CD4-positive, alpha-beta memory T cell (primary cell): ENCODE data around the gene SIGLEC11. TPM values are rescaled to one million over a fixed set of nuclear protein-coding genes. Genes with fewer than 3 reads are reported as not detected.

Experiments used
- CTCF ChIA-PET: fragments of 350-600 bp; sonication (Branson Sonifier 250); formaldehyde crosslinking; loops from one replicate; lab custom pipeline; 2021; ENCODE audit warnings: inconsistent platforms; ENCODE audit not compliant: partially characterized antibody; lab: Charles Lee
- POLR2A ChIA-PET: fragments of 350-600 bp; sonication (Branson Sonifier 250); formaldehyde crosslinking; loops from one replicate; lab custom pipeline; 2021; ENCODE audit not compliant: partially characterized antibody; lab: Charles Lee
- DNase-seq, 5 donors: peaks; one replicate each; pipeline versions ENCODE4 v3.0.0 to v3.0.0-alpha.2; 2020 to 2022; ENCODE audit warnings: mixed read lengths in 1 of 5
- H3K27ac ChIP-seq: one replicate; pipeline ENCODE4 v1.7.0; 2013; ENCODE audit warnings: low read depth, low read length
- H3K27me3 ChIP-seq: 2 replicates; pipeline ENCODE4 v1.7.0; 2013; ENCODE audit warnings: mild to moderate bottlenecking, low read length, moderate library complexity; ENCODE audit not compliant: insufficient read depth
- H3K36me3 ChIP-seq: 2 replicates; pipeline ENCODE4 v1.7.0; 2013; ENCODE audit warnings: mild to moderate bottlenecking, low read length, moderate library complexity; ENCODE audit not compliant: insufficient read depth
- H3K4me1 ChIP-seq: 2 replicates; pipeline ENCODE4 v1.7.0; 2013; ENCODE audit warnings: mild to moderate bottlenecking, low read length, moderate library complexity; ENCODE audit not compliant: insufficient read depth
- H3K4me3 ChIP-seq, 2 donors: one replicate each; pipeline ENCODE4 v1.7.0; 2013; ENCODE audit warnings: low read length in 2 of 2, mild to moderate bottlenecking in 1 of 2
- H3K9me3 ChIP-seq, 2 donors: one replicate each; pipeline ENCODE4 v1.7.0; 2013; ENCODE audit warnings: low read length in 2 of 2, control low read depth in 1 of 2; ENCODE audit not compliant: control insufficient read depth in 1 of 2
- H3K27ac Mint-ChIP-seq, 7 donors: one replicate each; pipeline ENCODE4 v1.8.0; 2020 to 2021; ENCODE audit warnings: mixed read lengths in 7 of 7, mild to moderate bottlenecking in 6 of 7, inconsistent platforms in 3 of 7, moderate library complexity in 3 of 7
- H3K27me3 Mint-ChIP-seq, 2 donors: one replicate each; pipeline ENCODE4 v1.8.0; 2020 to 2021; ENCODE audit warnings: mixed read lengths in 2 of 2
- H3K36me3 Mint-ChIP-seq, 2 donors: one replicate each; pipeline ENCODE4 v1.8.0; 2020 to 2021; ENCODE audit warnings: mixed read lengths in 2 of 2, inconsistent platforms in 1 of 2, mild to moderate bottlenecking in 1 of 2
- H3K4me1 Mint-ChIP-seq, 4 donors: one replicate each; pipeline ENCODE4 v1.8.0; 2020 to 2021; ENCODE audit warnings: mixed read lengths in 4 of 4, mild to moderate bottlenecking in 1 of 4
- H3K4me3 Mint-ChIP-seq, 8 donors: one replicate each; pipeline ENCODE4 v1.8.0; 2020 to 2021; ENCODE audit warnings: mixed read lengths in 8 of 8, mild to moderate bottlenecking in 7 of 8, moderate library complexity in 6 of 8, inconsistent platforms in 3 of 8
- H3K9me3 Mint-ChIP-seq, 8 donors: one replicate each; pipeline ENCODE4 v1.8.0; 2020 to 2021; ENCODE audit warnings: mixed read lengths in 8 of 8, mild to moderate bottlenecking in 5 of 8, inconsistent platforms in 3 of 8, moderate library complexity in 1 of 8
- intact Hi-C: fragments of 100-400 bp; cut with micrococcal nuclease; formaldehyde crosslinking; loops from one replicate; pipeline ENCODE4 v1.15.1; 2023
- polyA plus RNA-seq, 2 donors: library from polyadenylated mRNA; unstranded; fragments of 300-500 nt; fragmentation: Illumina TruSeq; gene quantifications; one replicate each; pipeline ENCODE4 v1.2.3, GENCODE V29; 2021
- total RNA-seq, 2 experiments: library from RNA; stranded (reverse); gene quantifications; one replicate each; pipeline ENCODE4 v1.2.3, GENCODE V29; 2021

The SIGLEC11 gene
- total and polyA plus RNA-seq, 4 experiments from 2014 or later, result not detected

- ChIA-PET CTCF (interaction anchor here (1.6 to 2.0 kb wide), 2 partner anchors 10 to 66 kb away, joined by 4 to 5 read pairs; no protein-coding TSS in a partner anchor), POLR2A (interaction anchor here (0.5 kb wide), 1 partner anchor 146 kb away, joined by 5 read pairs; no protein-coding TSS in a partner anchor)
- H3K36me3 ChIP-seq, result peaks cover 77% of the 10 kb centered on the region
- H3K4me1 ChIP-seq, result peaks cover 17% of the 10 kb centered on the region
- Mint-ChIP-seq H3K36me3 (peaks cover 46 to 81% of the 10 kb centered on the region in 2 donors), H3K4me1 (peaks cover 7 to 21% (median 11%) of the 10 kb centered on the region in 4 donors), H3K27me3 (no peaks in the 10 kb centered on the region), H3K27ac (no peak overlapping the region), H3K4me3 (no peak overlapping the region), H3K9me3 (no peaks in the 10 kb centered on the region)
- H3K4me3 ChIP-seq, result no peak overlapping the region
- no peaks in the 10 kb centered on the region for H3K9me3 ChIP-seq
- intact Hi-C loops, result no loop called here
- H3K27ac ChIP-seq, result no peak overlapping the region
- H3K27me3 ChIP-seq, result no peaks in the 10 kb centered on the region
- no peak for DNase-seq
Observed at GRCh38 chr19:50003254-50003788, 42.3 kb upstream of the SIGLEC11 start.

GRCh38 chr19:50002386-50002960, 41.5 kb upstream of the SIGLEC11 start:
- Histone ChIP-seq H3K27me3 (no peaks in the 10 kb centered on the region), H3K36me3 (peaks cover 74% of the 10 kb centered on the region), H3K4me1 (peaks cover 17% of the 10 kb centered on the region), H3K9me3 (no peaks in the 10 kb centered on the region), H3K4me3 (no peak overlapping the region), H3K27ac (no peak overlapping the region)
- CTCF ChIA-PET, result interaction anchor here (1.1 to 2.0 kb wide), 3 partner anchors 9 to 19 kb away, joined by 4 to 5 read pairs (median 4); no protein-coding TSS in a partner anchor
- H3K4me1 Mint-ChIP-seq, result peaks cover 10 to 21% (median 12%) of the 10 kb centered on the region in 4 donors
- intact Hi-C loops, result no loop called here
- H3K27me3 Mint-ChIP-seq, result no peaks in the 10 kb centered on the region
- H3K9me3 Mint-ChIP-seq, result no peaks in the 10 kb centered on the region
- H3K27ac Mint-ChIP-seq, result peak overlapping the region in 2 of 7 donors; percentile 52 to 55
- H3K4me3 Mint-ChIP-seq, result no peak overlapping the region
- peaks cover 42 to 81% of the 10 kb centered on the region in 2 donors for H3K36me3 Mint-ChIP-seq
- DNase-seq, result no peak
- POLR2A ChIA-PET, result no interaction called here

- peaks cover 10 to 15% (median 12%) of the 10 kb centered on the region in 4 donors for H3K4me1 Mint-ChIP-seq
- no peaks in the 10 kb centered on the region for H3K9me3 Mint-ChIP-seq
- H3K9me3 ChIP-seq, result no peaks in the 10 kb centered on the region
- H3K27me3 Mint-ChIP-seq, result no peaks in the 10 kb centered on the region
- intact Hi-C loops, result no loop called here
- H3K27ac Mint-ChIP-seq, result no peak overlapping the region
- no peak overlapping the region for H3K27ac ChIP-seq
- H3K36me3 Mint-ChIP-seq, result peaks cover 36 to 76% of the 10 kb centered on the region in 2 donors
- no peaks in the 10 kb centered on the region for H3K27me3 ChIP-seq
- DNase-seq, result no peak
- no peak overlapping the region for H3K4me3 ChIP-seq
- peaks cover 73% of the 10 kb centered on the region for H3K36me3 ChIP-seq
- peaks cover 17% of the 10 kb centered on the region for H3K4me1 ChIP-seq
- POLR2A ChIA-PET, result no interaction called here
- CTCF ChIA-PET, result interaction anchor here (1.1 to 2.0 kb wide), 3 partner anchors 9 to 18 kb away, joined by 4 to 5 read pairs (median 4); no protein-coding TSS in a partner anchor
- no peak overlapping the region for H3K4me3 Mint-ChIP-seq
Observed at GRCh38 chr19:50001775-50002174, 40.8 kb upstream of the SIGLEC11 start.

- H3K27ac Mint-ChIP-seq, result no peak overlapping the region
- CTCF ChIA-PET, result interaction anchor here (1.5 kb wide), 1 partner anchor 17 kb away, joined by 4 read pairs; no protein-coding TSS in a partner anchor
- peaks cover 71% of the 10 kb centered on the region for H3K36me3 ChIP-seq
Observed at GRCh38 chr19:50000841-50001557, 40.0 kb upstream of the SIGLEC11 start.

GRCh38 chr19:50000038-50000840, 39.3 kb upstream of the SIGLEC11 start:
- no peaks in the 10 kb centered on the region for H3K9me3 Mint-ChIP-seq
- peaks cover 70% of the 10 kb centered on the region for H3K36me3 ChIP-seq
- no peaks in the 10 kb centered on the region for H3K9me3 ChIP-seq
- H3K4me3 Mint-ChIP-seq, result no peak overlapping the region
- peaks cover 34 to 76% of the 10 kb centered on the region in 2 donors for H3K36me3 Mint-ChIP-seq
- peaks cover 12% of the 10 kb centered on the region for H3K4me1 ChIP-seq
- H3K27me3 ChIP-seq, result no peaks in the 10 kb centered on the region
- intact Hi-C loops, result no loop called here
- POLR2A ChIA-PET, result no interaction called here
- DNase-seq, result no peak
- CTCF ChIA-PET, result no interaction called here
- H3K4me3 ChIP-seq, result no peak overlapping the region
- H3K27ac ChIP-seq, result no peak overlapping the region
- peaks cover 10 to 14% (median 11%) of the 10 kb centered on the region in 4 donors for H3K4me1 Mint-ChIP-seq
- no peak overlapping the region for H3K27ac Mint-ChIP-seq
- H3K27me3 Mint-ChIP-seq, result no peaks in the 10 kb centered on the region

More at GRCh38 chr19:50000841-50001557, 40.0 kb upstream of the SIGLEC11 start:
- Histone ChIP-seq H3K4me3 (no peak overlapping the region), H3K9me3 (no peaks in the 10 kb centered on the region), H3K27ac (no peak overlapping the region), H3K27me3 (no peaks in the 10 kb centered on the region), H3K4me1 (peaks cover 17% of the 10 kb centered on the region)
- POLR2A ChIA-PET, result no interaction called here
- Mint-ChIP-seq H3K4me1 (peaks cover 10 to 14% (median 12%) of the 10 kb centered on the region in 4 donors), H3K4me3 (no peak overlapping the region), H3K9me3 (no peaks in the 10 kb centered on the region), H3K36me3 (peaks cover 37 to 77% of the 10 kb centered on the region in 2 donors), H3K27me3 (no peaks in the 10 kb centered on the region)
- intact Hi-C loops, result no loop called here
- DNase-seq, result no peak

- intact Hi-C loops, result no loop called here
- H3K27ac ChIP-seq, result no peak overlapping the region
- POLR2A ChIA-PET, result no interaction called here
- H3K27me3 ChIP-seq, result no peaks in the 10 kb centered on the region
- peaks cover 73% of the 10 kb centered on the region for H3K36me3 ChIP-seq
- H3K4me1 ChIP-seq, result peaks cover 9% of the 10 kb centered on the region
- no peaks in the 10 kb centered on the region for H3K27me3 Mint-ChIP-seq
- H3K4me3 ChIP-seq, result no peak overlapping the region
- no peak overlapping the region for H3K4me3 Mint-ChIP-seq
- no peaks in the 10 kb centered on the region for H3K9me3 ChIP-seq
- CTCF ChIA-PET, result no interaction called here
- DNase-seq, result no peak
- peaks cover 40 to 78% of the 10 kb centered on the region in 2 donors for H3K36me3 Mint-ChIP-seq
- H3K9me3 Mint-ChIP-seq, result no peaks in the 10 kb centered on the region
- no peak overlapping the region for H3K27ac Mint-ChIP-seq
- peaks cover 6 to 8% (median 7%) of the 10 kb centered on the region in 4 donors for H3K4me1 Mint-ChIP-seq
Observed at GRCh38 chr19:49999371-50000010, 38.5 kb upstream of the SIGLEC11 start.
